Chondrocyte (in vitro differentiated cells): ENCODE measurements around the gene KRT16. TPM values are rescaled to one million over a fixed set of nuclear protein-coding genes. Genes with fewer than 3 reads are reported as not detected.

ENCODE experiments used
- DNase-seq: peaks from one replicate; pipeline ENCODE4 v3.0.0; 2021; ENCODE audit warnings: mixed read lengths, low spot score
- H3K27ac Mint-ChIP-seq: one replicate; pipeline ENCODE4 v1.8.0; 2021; ENCODE audit warnings: mild to moderate bottlenecking, moderate library complexity, mixed read lengths; ENCODE audit not compliant: unreplicated experiment
- H3K27me3 Mint-ChIP-seq: 2 replicates; pipeline ENCODE4 v1.8.0; 2021; ENCODE audit warnings: low read depth, mixed read lengths
- H3K36me3 Mint-ChIP-seq: 2 replicates; pipeline ENCODE4 v1.8.0; 2021; ENCODE audit warnings: low read depth, mixed read lengths
- H3K4me1 Mint-ChIP-seq: 2 replicates; pipeline ENCODE4 v1.8.0; 2021; ENCODE audit warnings: low read depth, mild to moderate bottlenecking, mixed read lengths
- H3K4me3 Mint-ChIP-seq: one replicate; pipeline ENCODE4 v1.8.0; 2021; ENCODE audit warnings: mild to moderate bottlenecking, moderate library complexity, mixed read lengths; ENCODE audit not compliant: unreplicated experiment
- H3K9me3 Mint-ChIP-seq: 2 replicates; pipeline ENCODE4 v1.8.0; 2021; ENCODE audit warnings: low read depth, mixed read lengths
- CTCF ChIP-seq: fragments of 200-600 bp; sonication (generic); IDR thresholded peaks from 2 replicates; pipeline ENCODE4 v1.5.0; 2021; ENCODE audit warnings: antibody characterized with exemption, mild to moderate bottlenecking, moderate library complexity
- total RNA-seq: library from RNA; stranded (reverse); gene quantifications from 3 replicates; pipeline ENCODE4 v1.2.1, GENCODE V29; 2021

The KRT16 gene
- total RNA-seq, 1 donor from 2014 or later, result 5.9 TPM

DNA sequence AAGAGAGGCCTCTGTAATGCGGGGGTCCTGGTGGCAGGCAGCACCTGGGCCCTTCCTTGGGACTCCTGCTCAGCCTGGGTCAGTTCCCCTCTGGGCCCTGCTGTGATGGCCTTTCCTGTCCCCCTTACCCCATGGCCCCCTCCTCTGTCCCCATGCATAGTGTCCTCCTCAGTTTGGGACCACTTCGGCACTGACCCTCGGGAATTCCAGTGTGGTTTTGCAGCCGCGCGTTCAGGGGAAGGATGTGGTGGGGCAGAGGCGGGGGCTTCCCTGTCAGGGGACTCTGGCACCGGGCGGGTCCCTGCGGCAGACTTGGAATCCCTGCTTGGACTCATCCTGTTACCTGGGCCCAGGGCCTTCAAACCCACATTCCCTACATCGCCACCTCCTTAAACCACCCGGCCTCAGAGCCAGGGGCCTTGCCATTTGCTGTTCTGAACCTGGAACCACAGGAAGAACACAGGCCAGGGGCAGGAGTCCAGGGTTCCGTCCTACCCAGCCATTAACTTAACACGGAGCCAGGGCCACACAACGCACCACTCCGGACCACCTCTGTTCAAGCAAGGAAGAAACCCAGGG, 44.7 kb upstream of the KRT16 start:
- H3K27me3 Mint-ChIP-seq, result no peaks in the 10 kb centered on the region
- H3K4me1 Mint-ChIP-seq, result peaks cover 10% of the 10 kb centered on the region
- no peaks in the 10 kb centered on the region for H3K36me3 Mint-ChIP-seq
- TF ChIP-seq CTCF, result no peak
- DNase-seq, result no peak
- no peak overlapping the region for H3K27ac Mint-ChIP-seq
- H3K9me3 Mint-ChIP-seq, result no peaks in the 10 kb centered on the region
- H3K4me3 Mint-ChIP-seq, result no peak overlapping the region

- Mint-ChIP-seq H3K27me3 (no peaks in the 10 kb centered on the region), H3K4me3 (no peak overlapping the region), H3K4me1 (peaks cover 16% of the 10 kb centered on the region), H3K36me3 (no peaks in the 10 kb centered on the region), H3K9me3 (no peaks in the 10 kb centered on the region), H3K27ac (no peak overlapping the region)
- DNase-seq, result no peak
- TF ChIP-seq CTCF, result no peak
Observed at GRCh38 chr17:41656249-41657023, 43.9 kb upstream of the KRT16 start.

DNA sequence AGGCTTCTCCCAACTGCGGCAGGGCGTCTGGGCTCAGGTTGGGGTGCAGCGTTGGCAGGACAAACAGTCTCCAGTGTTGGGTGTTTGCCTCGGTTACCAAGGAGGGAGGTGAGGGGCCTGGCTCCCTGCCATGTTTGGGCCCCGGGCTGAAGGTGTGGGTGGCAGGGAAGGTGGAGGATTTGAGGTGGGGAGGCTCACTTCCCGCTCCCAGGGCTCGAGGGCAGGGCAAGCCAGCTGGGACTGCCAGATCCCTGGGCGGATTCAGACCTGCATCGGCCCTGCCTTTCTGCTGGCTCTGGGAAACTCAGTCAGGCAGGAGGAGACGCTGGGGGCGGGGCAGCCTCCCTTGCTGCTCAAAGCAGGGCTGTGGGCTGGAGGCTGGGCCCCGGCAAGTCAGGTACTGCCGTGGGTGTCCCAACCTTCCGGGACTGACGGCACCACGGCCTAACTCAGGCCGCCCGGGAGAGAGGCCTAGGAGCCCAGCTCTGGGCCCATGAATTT, 43.1 kb upstream of the KRT16 start:
- Mint-ChIP-seq H3K4me1 (peaks cover 16% of the 10 kb centered on the region), H3K4me3 (no peak overlapping the region), H3K36me3 (no peaks in the 10 kb centered on the region), H3K27ac (no peak overlapping the region), H3K9me3 (no peaks in the 10 kb centered on the region), H3K27me3 (no peaks in the 10 kb centered on the region)
- no peak for TF ChIP-seq CTCF
- no peak for DNase-seq

- no peak for DNase-seq
- Mint-ChIP-seq H3K27ac (no peak overlapping the region), H3K36me3 (no peaks in the 10 kb centered on the region), H3K4me1 (peaks cover 16% of the 10 kb centered on the region), H3K4me3 (no peak overlapping the region), H3K9me3 (no peaks in the 10 kb centered on the region), H3K27me3 (no peaks in the 10 kb centered on the region)
- no peak for TF ChIP-seq CTCF
Observed at GRCh38 chr17:41654678-41655607, 42.4 kb upstream of the KRT16 start.
